ENCODE measurements around the gene KIF5C. TPM values are rescaled to one million over a fixed set of nuclear protein-coding genes. Genes with fewer than 3 reads are reported as not detected.

KIF5C gene
- total RNA-seq, 1 experiment from 2014 or later, result 0.13 TPM

DNA sequence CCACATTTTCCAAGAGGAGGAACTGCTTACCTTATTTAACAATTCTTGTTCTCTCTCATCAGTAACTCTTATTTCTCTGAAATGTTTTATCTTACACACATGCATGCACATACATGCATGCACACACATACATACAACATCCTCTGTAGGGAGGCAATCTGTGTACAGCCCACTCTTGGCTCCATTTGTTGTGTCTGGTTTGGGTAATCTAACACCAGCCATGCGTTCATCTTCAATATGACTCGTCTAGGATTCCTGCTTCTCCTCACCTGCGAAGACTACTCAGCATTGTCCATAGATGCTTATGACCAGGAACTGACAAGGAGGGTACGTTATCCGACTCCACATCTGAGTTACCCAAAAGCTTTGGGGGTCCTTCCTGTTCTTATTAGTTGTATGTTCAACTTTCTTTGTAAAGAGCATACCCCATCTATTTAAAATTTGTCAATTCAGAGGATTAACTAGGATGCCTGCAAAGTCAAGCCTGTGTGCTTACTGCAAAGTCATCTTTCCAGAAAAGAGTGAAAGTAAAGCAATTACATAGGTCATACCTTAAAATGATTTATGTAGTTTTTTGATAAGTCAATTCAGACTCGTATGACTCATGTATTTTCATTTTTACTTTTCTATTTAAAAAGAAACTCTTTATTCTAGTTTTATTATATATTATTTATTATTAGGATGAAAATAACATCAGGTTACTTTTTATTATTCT lies 181.7 kb downstream of the KIF5C start:
- no peak for DNase-seq
- Histone ChIP-seq H3K27me3 (no peaks in the 10 kb centered on the region), H3K9me3 (no peaks in the 10 kb centered on the region), H3K36me3 (no peaks in the 10 kb centered on the region), H3K4me3 (no peak overlapping the region)

DNA sequence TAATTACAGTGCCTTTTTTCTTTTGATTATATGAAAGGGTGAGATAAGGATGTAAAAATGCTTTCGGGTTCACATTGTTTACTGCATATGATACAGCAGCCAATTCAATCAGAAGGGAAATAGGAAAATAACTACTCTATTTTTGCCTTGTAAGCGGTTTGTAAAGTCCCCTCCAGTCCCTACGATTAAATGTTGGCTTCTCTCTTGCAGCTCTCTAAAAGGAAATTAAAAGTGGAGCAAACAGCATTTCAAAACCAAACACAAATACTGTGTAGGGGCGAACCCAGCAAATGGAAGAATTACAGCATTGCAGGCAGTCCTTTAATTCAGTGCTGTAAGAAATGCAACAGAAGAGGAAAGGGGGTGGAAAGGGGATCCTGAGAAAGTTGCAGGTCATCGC lies 182.4 kb downstream of the KIF5C start:
- Histone ChIP-seq H3K27me3 (no peaks in the 10 kb centered on the region), H3K4me3 (no peak overlapping the region), H3K9me3 (no peaks in the 10 kb centered on the region), H3K36me3 (no peaks in the 10 kb centered on the region)
- DNase-seq, result no peak

DNA sequence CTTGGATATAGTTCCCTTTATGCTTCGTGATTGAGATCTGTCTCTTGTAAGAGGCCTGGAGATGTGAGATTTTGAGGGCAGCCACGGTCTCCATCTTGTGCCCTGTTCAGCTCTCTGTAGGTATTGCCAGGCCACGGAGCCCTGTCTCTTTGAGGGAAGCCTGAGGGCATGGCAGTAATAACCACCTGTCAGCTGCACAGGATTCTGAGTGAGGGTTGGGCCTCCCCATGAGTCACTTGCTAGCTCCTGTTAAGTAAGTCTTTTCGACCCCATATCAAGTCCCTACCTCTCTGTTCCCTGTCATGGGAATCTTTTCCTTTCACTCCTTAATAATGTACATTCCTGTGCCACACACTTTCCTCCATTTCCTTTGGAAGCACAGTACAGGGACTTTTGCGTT lies 183.9 kb downstream of the KIF5C start:
- no peak for DNase-seq
- H3K36me3 ChIP-seq, result no peaks in the 10 kb centered on the region
- H3K9me3 ChIP-seq, result no peaks in the 10 kb centered on the region
- H3K27me3 ChIP-seq, result no peaks in the 10 kb centered on the region
- no peak overlapping the region for H3K4me3 ChIP-seq

DNA sequence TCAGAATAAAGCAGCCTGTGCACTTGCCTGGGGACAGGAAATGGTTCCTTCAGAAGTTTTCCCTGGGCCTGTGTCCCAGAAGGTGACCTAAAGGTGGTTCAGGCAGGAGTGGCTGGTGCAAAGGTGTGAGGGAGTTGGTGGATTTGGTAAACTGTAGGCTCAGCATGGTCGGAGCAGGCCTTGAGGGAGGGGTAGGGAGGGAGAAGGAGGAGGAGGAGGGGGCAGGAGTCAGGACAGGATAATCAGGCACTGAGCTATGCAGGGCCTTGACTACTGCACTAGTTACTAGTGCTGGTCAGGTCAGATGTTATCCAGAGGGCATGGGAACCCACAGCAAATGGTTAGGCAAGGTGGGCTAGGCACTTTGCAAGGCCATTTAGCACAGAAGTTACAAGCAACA lies 184.8 kb downstream of the KIF5C start:
- no peak for DNase-seq
- Histone ChIP-seq H3K4me3 (no peak overlapping the region), H3K9me3 (no peaks in the 10 kb centered on the region)

DNA sequence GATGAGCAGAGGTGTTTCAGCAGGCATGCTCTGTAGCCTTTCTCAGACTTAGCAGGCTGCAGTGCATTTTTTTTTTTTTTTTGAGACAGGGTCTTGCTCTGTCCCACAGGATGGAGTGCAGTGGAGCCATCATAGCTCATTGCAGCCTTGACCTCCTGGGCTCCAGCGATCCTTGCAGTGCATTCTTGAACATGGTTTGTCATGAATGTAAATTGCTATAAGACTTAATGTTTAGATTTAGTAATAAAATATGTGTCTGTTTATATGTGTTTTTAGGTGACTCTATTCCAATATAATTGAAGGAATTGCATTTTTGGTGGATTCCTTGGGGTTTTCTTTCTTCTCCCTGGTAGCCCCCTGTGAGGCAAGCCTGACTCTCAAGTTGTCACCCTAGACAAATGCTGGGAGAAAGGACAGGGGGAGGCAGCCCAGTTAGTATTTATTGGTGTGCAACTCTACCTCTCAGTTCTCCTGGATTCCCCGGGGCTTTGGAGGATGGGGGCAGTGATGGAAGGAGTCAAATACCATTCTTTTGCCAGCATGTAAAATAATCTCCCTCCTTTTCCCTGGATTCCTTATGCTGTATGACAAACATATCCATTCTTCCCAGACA lies 186.2 kb downstream of the KIF5C start:
- Histone ChIP-seq H3K9me3 (no peaks in the 10 kb centered on the region), H3K27me3 (no peaks in the 10 kb centered on the region), H3K4me3 (no peak overlapping the region), H3K36me3 (no peaks in the 10 kb centered on the region)
- DNase-seq, result no peak

More for the DNA sequence above, 184.8 kb downstream of the KIF5C start:
- Histone ChIP-seq H3K36me3 (no peaks in the 10 kb centered on the region), H3K27me3 (no peaks in the 10 kb centered on the region)

DNA sequence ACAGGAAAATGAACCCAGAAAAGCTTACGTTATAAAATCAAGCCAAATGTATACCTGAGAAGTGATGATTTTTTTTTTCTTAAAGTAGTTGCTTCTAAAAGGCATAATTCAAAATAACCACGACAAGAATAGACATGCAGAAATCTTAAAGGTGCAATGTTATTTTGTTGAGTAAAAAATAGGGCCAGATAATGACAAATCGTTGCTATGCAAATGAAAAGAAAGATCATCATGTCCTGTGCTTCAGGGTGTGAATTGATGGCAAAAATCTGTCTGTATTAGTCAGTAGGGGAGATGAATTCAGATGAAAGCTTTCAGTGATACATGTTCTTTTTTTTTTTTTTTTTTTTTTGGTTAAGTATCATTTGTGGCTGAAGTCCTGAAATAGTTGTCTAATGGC lies 187.5 kb downstream of the KIF5C start:
- no peaks in the 10 kb centered on the region for H3K9me3 ChIP-seq
- no peaks in the 10 kb centered on the region for H3K27me3 ChIP-seq
- no peak overlapping the region for H3K4me3 ChIP-seq
- DNase-seq, result no peak
- H3K36me3 ChIP-seq, result no peaks in the 10 kb centered on the region

DNA sequence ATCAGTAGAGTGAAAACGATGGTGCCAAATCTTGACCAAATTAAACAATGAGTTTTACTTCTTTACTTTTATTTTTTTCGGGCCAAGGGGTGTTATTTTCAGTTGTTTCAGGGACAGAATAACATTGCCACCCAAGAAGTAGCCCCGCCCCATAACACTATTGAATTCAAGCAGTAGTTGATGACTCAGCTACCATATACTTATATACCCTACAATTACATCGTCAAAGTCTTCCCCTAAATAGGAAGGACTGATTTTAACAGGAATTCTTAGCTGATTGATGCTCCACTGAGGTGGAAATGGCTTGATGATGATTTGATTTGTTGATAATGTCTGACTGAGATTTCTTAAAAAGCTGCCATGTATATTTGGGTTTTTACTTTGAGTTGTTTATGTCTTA lies 188.2 kb downstream of the KIF5C start:
- DNase-seq, result no peak
- H3K9me3 ChIP-seq, result no peaks in the 10 kb centered on the region

DNA sequence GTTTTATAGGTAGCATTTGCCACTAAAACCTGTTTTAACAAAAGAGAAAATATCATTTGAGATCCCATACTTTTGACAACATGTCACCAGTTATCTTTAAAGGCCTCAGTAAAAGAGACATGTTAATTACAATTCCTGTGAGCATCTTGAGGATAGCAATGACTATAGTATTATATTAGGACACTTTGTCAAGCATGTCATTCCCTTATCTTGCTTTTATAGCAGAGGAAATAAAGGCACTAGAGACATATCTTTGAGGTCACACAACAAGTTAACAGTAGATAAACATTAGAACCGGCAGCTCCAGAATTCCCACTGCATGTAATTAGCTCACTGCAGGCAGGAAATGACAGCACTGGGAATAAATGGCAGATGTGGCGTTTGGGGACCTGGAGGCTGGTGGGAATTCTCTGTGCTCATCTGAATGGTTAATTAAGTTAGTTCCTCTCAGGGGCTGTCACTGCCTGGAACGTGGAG lies 189.4 kb downstream of the KIF5C start:
- H3K4me3 ChIP-seq, result no peak overlapping the region
- no peaks in the 10 kb centered on the region for H3K27me3 ChIP-seq
- DNase-seq, result no peak
- H3K36me3 ChIP-seq, result no peaks in the 10 kb centered on the region
- no peaks in the 10 kb centered on the region for H3K9me3 ChIP-seq

More for the DNA sequence above, 188.2 kb downstream of the KIF5C start:
- Histone ChIP-seq H3K27me3 (no peaks in the 10 kb centered on the region), H3K36me3 (no peaks in the 10 kb centered on the region), H3K4me3 (no peak overlapping the region)

DNA sequence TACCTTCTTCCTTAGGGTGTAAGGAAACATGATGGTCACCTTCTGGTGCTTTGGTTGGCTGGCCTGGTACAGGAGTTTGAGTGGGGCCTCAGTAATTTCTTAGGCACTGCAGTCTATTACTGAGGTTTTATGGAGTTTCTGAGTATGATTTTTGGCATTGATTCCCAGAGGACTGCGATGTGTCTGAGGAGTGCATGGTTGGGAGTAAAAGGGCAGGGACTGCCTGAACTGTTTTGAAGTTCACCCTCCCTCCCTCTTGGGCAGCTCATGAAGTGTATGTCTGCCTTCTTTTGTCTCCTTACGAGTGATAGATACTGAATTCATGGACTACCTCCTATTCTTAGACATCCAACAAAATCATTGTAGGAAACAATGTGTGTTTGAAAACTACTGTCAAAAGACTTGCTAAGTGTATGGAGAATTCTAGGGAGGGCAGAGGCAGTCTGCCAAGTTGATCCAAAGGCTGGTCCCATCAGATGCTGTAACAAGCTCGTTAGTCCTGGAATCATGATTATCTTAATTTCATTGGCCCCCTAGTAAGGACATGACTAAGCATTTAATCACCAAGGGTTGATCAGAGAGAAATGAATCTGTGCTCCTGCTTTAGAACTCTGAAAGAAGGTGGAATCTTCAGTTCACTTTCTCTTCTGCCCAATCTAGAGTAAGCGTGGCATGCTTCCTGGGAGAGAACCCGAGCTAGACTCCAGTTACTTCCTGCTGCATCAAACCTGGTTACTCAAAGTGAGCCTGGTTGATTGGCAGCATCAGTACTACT lies 190.0 kb downstream of the KIF5C start:
- H3K36me3 ChIP-seq, result no peaks in the 10 kb centered on the region
- H3K9me3 ChIP-seq, result no peaks in the 10 kb centered on the region
- no peaks in the 10 kb centered on the region for H3K27me3 ChIP-seq
- H3K4me3 ChIP-seq, result no peak overlapping the region
- no peak for DNase-seq

DNA sequence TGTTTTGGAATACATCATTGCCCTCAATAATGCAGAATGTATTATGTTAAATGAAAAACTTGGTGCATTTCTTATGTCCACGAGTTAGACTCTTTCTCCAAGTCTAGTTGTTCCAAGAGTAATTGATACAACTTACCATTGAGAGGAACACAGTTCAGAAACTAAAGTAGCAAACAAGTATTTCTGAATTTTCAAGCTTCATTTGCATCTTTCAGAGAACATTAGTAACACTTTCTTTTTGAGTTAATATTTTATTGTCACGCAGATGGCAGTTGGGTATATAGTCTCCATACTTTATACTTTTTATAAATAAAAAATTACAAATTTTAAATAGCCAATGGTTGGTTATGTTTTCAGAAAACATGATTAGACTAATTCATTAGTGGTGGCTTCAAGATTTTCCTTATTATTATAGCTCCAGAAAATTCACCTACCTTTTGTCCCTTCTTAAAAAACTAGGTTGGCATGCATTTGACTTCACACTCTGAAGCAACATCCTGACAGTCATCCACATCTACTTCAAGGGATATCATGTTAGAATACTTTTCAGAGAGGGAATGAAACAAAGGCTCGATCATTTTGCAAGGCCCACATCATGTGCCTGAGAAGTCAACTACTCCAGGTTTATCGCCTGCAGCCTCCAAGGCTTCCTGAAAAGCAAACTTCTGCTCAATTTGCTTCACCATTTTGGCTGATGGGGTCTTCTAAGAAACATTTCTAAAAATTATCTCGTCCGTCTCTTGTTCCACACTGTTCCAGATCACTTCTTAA lies 193.4 kb downstream of the KIF5C start:
- no peak for DNase-seq
- no peak overlapping the region for H3K4me3 ChIP-seq
- H3K9me3 ChIP-seq, result no peaks in the 10 kb centered on the region
- no peaks in the 10 kb centered on the region for H3K27me3 ChIP-seq
- H3K36me3 ChIP-seq, result no peaks in the 10 kb centered on the region

DNA sequence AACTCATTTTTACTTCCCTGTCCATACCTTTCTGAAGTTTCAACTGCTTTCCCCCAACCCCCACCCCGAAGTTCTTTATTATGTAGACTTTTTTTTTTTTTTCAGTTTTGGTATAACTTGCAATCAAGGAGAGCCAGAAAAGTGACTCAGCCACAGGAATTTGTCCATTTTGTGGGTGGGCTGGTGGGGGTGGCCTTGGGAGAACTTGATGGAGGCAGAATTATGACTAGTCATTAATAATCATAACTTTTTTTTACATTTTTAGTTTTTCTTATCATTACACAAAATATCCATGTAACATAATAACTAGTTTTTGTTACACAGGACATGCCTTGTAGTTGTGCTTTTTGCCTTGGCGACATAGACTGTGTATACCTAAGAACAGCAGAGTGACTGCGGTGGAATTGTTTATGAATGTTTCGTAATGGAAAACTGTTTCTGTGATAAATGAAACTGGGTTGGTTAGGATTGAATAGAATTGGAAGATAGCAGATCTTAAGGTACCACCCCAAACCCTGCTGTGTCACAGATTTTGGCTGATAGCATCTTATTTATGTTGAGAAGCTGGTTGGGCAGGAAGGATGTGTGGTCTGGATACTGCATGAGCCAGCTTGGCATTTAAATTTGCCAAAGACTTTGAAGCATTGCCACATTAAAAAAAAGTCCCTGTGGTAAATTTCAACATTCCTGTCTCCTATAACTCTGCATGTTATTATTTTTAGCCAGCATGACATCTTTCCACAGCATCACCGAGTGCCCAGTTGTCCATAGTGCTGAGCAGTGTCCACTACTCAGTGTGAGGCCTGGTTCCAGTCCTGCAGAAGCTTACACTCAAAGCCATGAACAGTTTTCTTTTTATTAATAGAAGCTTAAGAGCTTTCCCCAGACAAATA lies 194.2 kb downstream of the KIF5C start:
- H3K4me3 ChIP-seq, result no peak overlapping the region
- peak; percentile 73 for DNase-seq
- H3K9me3 ChIP-seq, result no peaks in the 10 kb centered on the region
- no peaks in the 10 kb centered on the region for H3K27me3 ChIP-seq
- no peaks in the 10 kb centered on the region for H3K36me3 ChIP-seq

DNA sequence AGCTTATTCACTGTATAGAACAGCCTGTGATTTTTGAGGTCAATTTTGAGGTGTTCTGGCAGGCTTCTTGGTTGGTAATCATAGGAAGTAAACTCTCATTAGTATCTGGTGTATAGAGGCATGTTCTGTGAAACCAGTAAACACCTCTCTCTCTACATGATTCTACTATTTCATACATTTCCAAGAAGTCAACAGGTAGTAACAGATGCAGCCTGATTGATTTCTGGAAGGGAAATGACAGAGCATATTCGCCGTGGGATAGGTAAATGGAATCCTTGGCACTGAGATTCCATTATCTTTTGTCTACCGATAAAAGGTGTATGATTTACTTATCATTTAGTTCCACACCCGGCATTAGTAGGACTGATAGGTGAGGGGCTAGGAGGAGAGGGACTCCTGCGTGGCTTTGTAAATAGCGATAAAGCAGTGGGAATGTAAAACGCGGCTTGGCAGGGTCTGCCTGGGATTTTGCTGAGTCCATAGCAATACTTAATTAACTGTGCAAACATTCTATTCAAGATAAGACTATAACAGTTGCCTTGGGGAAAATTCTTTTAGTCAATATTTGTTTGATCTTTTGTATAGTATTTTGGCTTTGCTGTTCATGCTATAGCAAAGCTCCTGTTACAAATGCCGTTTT lies 195.8 kb downstream of the KIF5C start:
- Histone ChIP-seq H3K9me3 (no peaks in the 10 kb centered on the region), H3K36me3 (no peaks in the 10 kb centered on the region), H3K27me3 (no peaks in the 10 kb centered on the region), H3K4me3 (no peak overlapping the region)
- no peak for DNase-seq

DNA sequence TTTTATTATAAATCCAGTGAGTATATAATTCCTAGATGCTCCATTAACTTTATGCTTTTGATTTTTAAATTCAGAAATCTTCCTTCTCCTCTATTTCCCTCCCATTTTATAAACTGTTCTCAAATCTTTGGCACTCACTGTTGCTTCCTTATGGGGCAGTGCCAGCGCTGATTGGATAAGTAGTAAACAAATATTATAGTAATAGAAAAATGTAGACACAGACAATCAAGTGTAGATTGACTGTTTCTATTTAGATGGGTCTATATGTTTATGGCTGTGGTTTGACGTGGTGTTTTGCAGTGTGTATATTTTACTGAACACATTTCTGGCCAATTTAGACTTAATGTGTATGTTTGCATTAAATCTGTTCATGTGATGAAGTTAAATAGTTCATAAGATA lies 200.1 kb downstream of the KIF5C start:
- Histone ChIP-seq H3K27me3 (no peaks in the 10 kb centered on the region), H3K9me3 (no peaks in the 10 kb centered on the region), H3K36me3 (no peaks in the 10 kb centered on the region), H3K4me3 (no peak overlapping the region)
- DNase-seq, result no peak

DNA sequence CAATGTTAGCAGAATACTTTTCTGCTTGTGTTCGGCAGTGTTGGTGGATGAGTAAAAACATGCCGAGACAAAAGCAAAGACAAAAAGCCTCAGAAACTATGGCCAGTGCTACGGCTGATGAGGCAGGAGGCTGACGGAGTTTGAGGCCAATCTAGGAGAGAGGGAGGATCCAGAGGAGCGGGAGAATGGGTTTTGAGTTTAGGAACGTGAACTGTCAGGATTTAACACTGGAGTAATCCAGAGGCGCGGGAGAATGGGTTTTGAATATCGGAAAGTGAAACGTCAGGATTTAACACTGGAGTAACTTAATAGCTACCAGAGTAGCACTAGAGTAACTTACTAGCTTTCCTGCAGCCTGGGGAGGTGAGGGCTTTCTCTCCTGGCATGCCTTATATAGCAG lies 200.8 kb downstream of the KIF5C start:
- DNase-seq, result no peak
- Histone ChIP-seq H3K4me3 (0 out of 2 replicates have a peak overlapping the region, but pooled peaks have one; percentile 3), H3K27me3 (no peaks in the 10 kb centered on the region), H3K9me3 (no peaks in the 10 kb centered on the region), H3K36me3 (no peaks in the 10 kb centered on the region)

Data from MG63 (cell line).